AG04450 (cell line): ENCODE measurements around the gene TANC1. TPM values are rescaled to one million over a fixed set of nuclear protein-coding genes. Genes with fewer than 3 reads are reported as not detected.
A peak's percentile ranks its signal among the peaks of the same experiment; 100 is the strongest.

Experiments
- CTCF ChIA-PET: fragments of 300-600, 350-600 bp; formaldehyde crosslinking; extraction: SDS; loops from one replicate; lab custom pipeline; 2022; ENCODE audit warnings: antibody characterized with exemption, inconsistent platforms; lab: Charles Lee
- POLR2A ChIA-PET: fragments of 350-600 bp; formaldehyde crosslinking; extraction: SDS; loops from one replicate; lab custom pipeline; 2021; ENCODE audit warnings: antibody characterized with exemption, inconsistent platforms; lab: Yijun Ruan, JAX
- DNase-seq: peaks from one replicate; pipeline ENCODE4 v3.0.0-alpha.2; 2011; ENCODE audit warnings: low read depth, low spot score
- H3K27ac ChIP-seq: one replicate; pipeline ENCODE4 v1.5.1; 2012; ENCODE audit warnings: low read depth, low read length, control low read depth
- H3K27me3 ChIP-seq: one replicate; pipeline ENCODE4 v1.6.0; 2012; ENCODE audit warnings: low read length; ENCODE audit not compliant: control insufficient read depth, insufficient read depth
- H3K4me3 ChIP-seq: 2 replicates; pipeline ENCODE4 v1.5.1; 2011; ENCODE audit warnings: mild to moderate bottlenecking, low read depth, low read length, control low read depth
- H3K9me3 ChIP-seq: 2 replicates; pipeline ENCODE4 v1.5.1; 2012; ENCODE audit warnings: low read length; ENCODE audit not compliant: control insufficient read depth, insufficient read depth
- polyA plus RNA-seq: library from polyadenylated mRNA; depleted of rRNA; stranded (reverse); fragments of >200 nt; gene quantifications from 2 replicates; pipeline ENCODE4 v1.2.3, GENCODE V29; 2011
- TF ChIP-seq, protein P1 (sequence below): IDR thresholded peaks from 2 replicates; pipeline ENCODE4 v1.5.1; 2011; ENCODE audit warnings: low read depth, low read length, control low read depth, inconsistent platforms

Gene TANC1
- polyA plus RNA-seq, 1 experiment = 28.0 TPM

DNA sequence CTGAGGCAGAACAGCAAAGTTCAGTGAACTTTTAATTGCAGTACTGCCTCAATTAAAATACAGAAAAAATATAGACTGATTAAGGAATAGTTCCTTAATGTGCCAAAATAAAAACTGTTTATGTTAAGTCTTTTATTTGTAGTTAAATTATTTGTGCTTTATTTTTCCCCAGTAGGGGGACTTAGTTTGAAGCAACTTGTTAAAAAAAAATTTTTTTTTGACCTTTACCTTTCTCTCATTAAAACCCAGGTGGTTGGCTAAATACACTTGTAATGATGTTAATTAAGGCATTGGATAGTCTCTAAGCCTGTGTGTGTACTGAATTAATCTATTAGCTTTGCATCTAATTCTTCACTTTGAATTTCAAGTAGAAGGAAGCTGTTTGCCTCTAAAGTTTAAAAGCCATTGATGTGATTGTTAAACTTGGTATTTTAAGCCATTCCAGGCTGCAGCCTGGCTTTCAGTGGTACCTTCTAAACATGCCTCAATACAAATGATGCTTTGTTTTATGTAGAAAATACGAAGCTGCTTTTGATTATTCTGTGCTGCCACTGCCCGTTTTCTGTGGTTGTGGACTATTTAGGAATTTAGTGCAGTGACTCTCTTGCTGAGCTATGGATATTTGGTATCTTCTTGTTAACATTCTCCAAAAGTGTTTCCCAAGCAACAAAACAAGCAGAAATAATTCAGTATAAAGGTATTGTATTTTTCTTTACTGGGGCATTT lies 102.9 kb downstream of the TANC1 start:
- CTCF ChIA-PET = interaction anchor here (0.9 to 2.9 kb wide), 3 partner anchors 18 to 47 kb away, joined by 4 to 13 read pairs (median 8); no protein-coding TSS in a partner anchor

DNA sequence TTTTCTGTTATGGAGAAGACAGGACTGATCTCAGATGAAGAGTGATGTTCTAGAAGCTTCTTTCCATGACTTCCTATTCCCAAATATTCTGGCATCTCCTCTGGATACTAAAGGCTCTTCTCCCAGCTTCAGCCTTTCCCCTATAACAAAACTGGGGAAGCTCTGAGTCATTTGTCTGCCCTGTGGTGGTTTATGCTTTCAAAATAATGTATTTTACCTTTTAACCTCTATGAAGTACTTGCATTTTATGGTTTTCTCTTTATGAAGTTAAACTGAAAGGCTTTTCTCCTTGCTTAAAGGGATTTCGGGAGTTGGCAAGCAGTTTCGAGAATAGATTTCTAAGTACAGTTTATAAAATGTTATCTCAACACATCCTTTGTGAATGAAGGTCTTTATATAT lies 104.4 kb downstream of the TANC1 start:
- Histone ChIP-seq H3K27ac (peak overlapping the region; percentile 85), H3K4me3 (no peak overlapping the region), H3K9me3 (no peaks in the 10 kb centered on the region), H3K27me3 (no peaks in the 10 kb centered on the region)
- POLR2A ChIA-PET = no interaction called here
- DNase-seq = no peak
- CTCF ChIA-PET = interaction anchor here (0.7 to 2.9 kb wide), 3 partner anchors 19 to 46 kb away, joined by 7 to 13 read pairs (median 8); no protein-coding TSS in a partner anchor
- TF ChIP-seq, protein P1, sequence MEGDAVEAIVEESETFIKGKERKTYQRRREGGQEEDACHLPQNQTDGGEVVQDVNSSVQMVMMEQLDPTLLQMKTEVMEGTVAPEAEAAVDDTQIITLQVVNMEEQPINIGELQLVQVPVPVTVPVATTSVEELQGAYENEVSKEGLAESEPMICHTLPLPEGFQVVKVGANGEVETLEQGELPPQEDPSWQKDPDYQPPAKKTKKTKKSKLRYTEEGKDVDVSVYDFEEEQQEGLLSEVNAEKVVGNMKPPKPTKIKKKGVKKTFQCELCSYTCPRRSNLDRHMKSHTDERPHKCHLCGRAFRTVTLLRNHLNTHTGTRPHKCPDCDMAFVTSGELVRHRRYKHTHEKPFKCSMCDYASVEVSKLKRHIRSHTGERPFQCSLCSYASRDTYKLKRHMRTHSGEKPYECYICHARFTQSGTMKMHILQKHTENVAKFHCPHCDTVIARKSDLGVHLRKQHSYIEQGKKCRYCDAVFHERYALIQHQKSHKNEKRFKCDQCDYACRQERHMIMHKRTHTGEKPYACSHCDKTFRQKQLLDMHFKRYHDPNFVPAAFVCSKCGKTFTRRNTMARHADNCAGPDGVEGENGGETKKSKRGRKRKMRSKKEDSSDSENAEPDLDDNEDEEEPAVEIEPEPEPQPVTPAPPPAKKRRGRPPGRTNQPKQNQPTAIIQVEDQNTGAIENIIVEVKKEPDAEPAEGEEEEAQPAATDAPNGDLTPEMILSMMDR = no peak

More for the DNA sequence above, 102.9 kb downstream of the TANC1 start:
- H3K4me3 ChIP-seq = no peak overlapping the region
- TF ChIP-seq, protein P1 = peak; percentile 13; the same call in 1 of the 2 replicates
- H3K9me3 ChIP-seq = no peaks in the 10 kb centered on the region
- POLR2A ChIA-PET = interaction anchor here (0.6 to 1.3 kb wide), 2 partner anchors 18 to 20 kb away, joined by 5 to 7 read pairs; no protein-coding TSS in a partner anchor
- no peak overlapping the region for H3K27ac ChIP-seq
- DNase-seq = no peak
- H3K27me3 ChIP-seq = no peaks in the 10 kb centered on the region

DNA sequence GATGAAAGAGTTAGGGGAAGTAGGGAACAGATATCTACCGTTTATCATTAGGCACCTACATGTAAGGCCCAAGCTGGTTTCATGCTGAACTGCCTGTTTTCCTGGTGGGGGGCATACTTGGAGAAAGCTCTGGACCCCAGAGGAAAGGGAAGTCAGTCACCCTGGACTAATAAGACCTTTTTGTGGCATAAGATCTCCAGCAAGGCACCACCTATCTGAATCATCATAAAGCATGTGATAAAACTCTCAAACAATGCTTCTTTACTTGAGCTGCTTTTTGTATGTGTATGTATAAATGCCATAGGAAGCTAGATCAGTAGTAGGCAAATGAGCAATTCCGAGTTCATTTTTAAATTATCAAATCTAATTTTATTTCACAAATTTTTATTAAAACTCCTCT lies 104.8 kb downstream of the TANC1 start:
- H3K4me3 ChIP-seq = no peak overlapping the region
- H3K9me3 ChIP-seq = no peaks in the 10 kb centered on the region
- TF ChIP-seq, protein P1 = no peak
- H3K27me3 ChIP-seq = no peaks in the 10 kb centered on the region
- H3K27ac ChIP-seq = peak overlapping the region; percentile 85
- POLR2A ChIA-PET = no interaction called here
- CTCF ChIA-PET = no interaction called here
- DNase-seq = no peak

DNA sequence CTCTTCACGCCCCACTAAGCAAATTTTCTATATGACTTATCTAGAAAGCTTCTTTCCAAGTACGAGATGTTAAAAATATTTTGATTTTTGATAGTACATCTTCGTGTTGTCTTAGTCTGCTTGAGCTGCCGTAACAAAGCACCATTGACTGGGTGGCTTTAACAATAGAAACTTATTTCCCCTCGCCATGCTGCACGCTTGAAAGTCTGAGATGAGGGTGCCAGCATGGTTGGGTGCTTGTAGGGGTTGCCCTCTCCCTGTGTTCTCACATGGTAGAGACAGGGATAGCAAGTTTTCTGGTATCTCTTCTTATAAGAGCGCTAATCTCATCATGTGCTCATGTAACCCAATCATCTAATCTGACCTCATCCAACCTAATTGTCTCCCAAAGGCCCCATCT lies 106.2 kb downstream of the TANC1 start:
- no peak overlapping the region for H3K4me3 ChIP-seq
- DNase-seq = no peak
- ChIA-PET CTCF (no interaction called here), POLR2A (no interaction called here)
- H3K27ac ChIP-seq = no peak overlapping the region
- no peaks in the 10 kb centered on the region for H3K9me3 ChIP-seq
- TF ChIP-seq, protein P1 = no peak
- no peaks in the 10 kb centered on the region for H3K27me3 ChIP-seq

DNA sequence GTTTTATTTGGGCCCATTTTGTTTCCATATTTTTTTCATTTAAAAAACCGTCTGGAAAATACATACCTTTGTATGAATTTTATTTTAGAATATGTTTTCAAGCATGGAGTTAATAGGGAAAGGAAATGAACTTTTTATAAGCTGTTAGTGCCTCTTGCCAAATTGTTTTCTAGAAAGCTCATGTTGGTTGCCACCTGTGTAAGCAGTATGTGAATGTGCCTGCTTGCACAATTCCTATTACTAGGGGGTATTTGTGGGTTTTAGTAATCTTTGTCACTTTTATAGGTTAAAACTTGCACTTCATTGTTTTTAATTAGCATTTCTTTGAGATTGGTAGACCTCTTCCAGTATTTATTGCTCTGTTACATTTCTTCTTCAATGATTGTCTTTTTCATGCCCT lies 107.3 kb downstream of the TANC1 start:
- POLR2A ChIA-PET = no interaction called here
- TF ChIP-seq, protein P1 = no peak
- H3K9me3 ChIP-seq = peaks cover 5% of the 10 kb centered on the region
- no peak overlapping the region for H3K4me3 ChIP-seq
- CTCF ChIA-PET = interaction anchor here (0.6 kb wide), 1 partner anchor 43 kb away, joined by 3 read pairs; no protein-coding TSS in a partner anchor
- H3K27ac ChIP-seq = no peak overlapping the region
- H3K27me3 ChIP-seq = no peaks in the 10 kb centered on the region
- no peak for DNase-seq
